K562 (cell line): ENCODE measurements around the gene EXOC5. TPM values are rescaled to one million over a fixed set of nuclear protein-coding genes. Genes with fewer than 3 reads are reported as not detected.

Source experiments
- ATAC-seq: fragments of 200-7000 bp; cut with Tn5 transposase; 3 replicates; pipeline ENCODE4 v1.9.1; 2020; ENCODE audit warnings: moderate library complexity
- BruUV-seq: library from RNA; stranded (reverse); fragments of 400-500 nt; replicated peaks from 2 replicates; lab custom pipeline; 2021; lab: Mats Ljungman, UMichigan
- CTCF ChIA-PET: fragments of 300-600 bp; formaldehyde crosslinking; extraction: SDS; loops from one replicate; lab custom pipeline; 2021; ENCODE audit warnings: low intra/inter-chr PET ratio; lab: Yijun Ruan, JAX
- POLR2A ChIA-PET: fragments of 300-600, 350-650 bp; sonication (Branson Sonifier 250); formaldehyde crosslinking; extraction: SDS; loops from one replicate; lab custom pipeline; 2021; ENCODE audit warnings: antibody characterized with exemption, inconsistent platforms; lab: Yijun Ruan, JAX
- DNase-seq, 4 experiments: peaks; one replicate each; pipeline versions ENCODE4 v3.0.0 to v3.0.0-alpha.2; 2011 to 2018; ENCODE audit warnings: low spot score in 3 of 4, mixed read lengths in 3 of 4; ENCODE audit errors: extremely low read depth in 1 of 4
- FAIRE-seq: peaks from 2 replicates; lab custom pipeline; 2011; peaks lifted over from hg19 to GRCh38; lab: Jason Lieb, UNC
- H2AFZ ChIP-seq: 2 replicates; pipeline ENCODE4 v1.6.0; 2011; ENCODE audit warnings: low read depth, low read length, control low read depth, inconsistent platforms
- H3K27ac ChIP-seq: fragments of 200-600 bp; 3 replicates; pipeline ENCODE4 v1.8.0; 2011; ENCODE audit warnings: low read depth, mild to moderate bottlenecking, control low read depth, inconsistent platforms, low read length, moderate library complexity, mixed read lengths; ENCODE audit errors: extremely low read depth
- H3K27me3 ChIP-seq, 2 experiments: fragments of 300-600 bp in 1 of 2; 2 replicates in 1 of 2; 3 replicates in 1 of 2; pipeline versions ENCODE4 v1.6.0 to v1.8.0; 2011; ENCODE audit warnings: inconsistent platforms in 2 of 2, low read length in 2 of 2, mild to moderate bottlenecking in 1 of 2, mixed read lengths in 1 of 2, moderate library complexity in 1 of 2; ENCODE audit not compliant: control insufficient read depth in 2 of 2, insufficient read depth in 2 of 2
- H3K36me3 ChIP-seq: fragments of 300-600 bp; 3 replicates; pipeline ENCODE4 v1.8.0; 2011; ENCODE audit warnings: mild to moderate bottlenecking, low read length, inconsistent platforms; ENCODE audit not compliant: control insufficient read depth, insufficient read depth
- H3K4me1 ChIP-seq, 2 experiments: fragments of 200-600 bp in 1 of 2; replicated peaks in 1 of 2; 2 replicates in 1 of 2; 3 replicates in 1 of 2; pipeline versions ENCODE4 v1.5.1 to v1.8.0; 2011; ENCODE audit warnings: inconsistent platforms in 2 of 2, low read length in 2 of 2, mild to moderate bottlenecking in 1 of 2, mixed read lengths in 1 of 2, moderate library complexity in 1 of 2; ENCODE audit not compliant: control insufficient read depth in 2 of 2, insufficient read depth in 2 of 2
- H3K4me2 ChIP-seq: 2 replicates; pipeline ENCODE4 v1.6.1; 2011; ENCODE audit warnings: low read length, control low read depth, inconsistent platforms, mixed read lengths; ENCODE audit not compliant: insufficient read depth
- H3K4me3 ChIP-seq: fragments of 200-600 bp; sonication (generic), shearing (Covaris generic); 2 replicates; pipeline ENCODE4 v1.5.1; 2016; ENCODE audit warnings: control low read depth, inconsistent platforms
- H3K79me2 ChIP-seq: fragments of 200-600 bp; 3 replicates; pipeline ENCODE4 v1.8.0; 2011; ENCODE audit warnings: low read length, inconsistent platforms; ENCODE audit not compliant: control insufficient read depth, insufficient read depth
- H3K9ac ChIP-seq, 2 experiments: 2 replicates each; pipeline versions ENCODE4 v1.6.0 to v1.6.1; 2011; ENCODE audit warnings: low read depth in 2 of 2, low read length in 2 of 2, control low read depth in 1 of 2, inconsistent platforms in 1 of 2, mild to moderate bottlenecking in 1 of 2, mixed read lengths in 1 of 2; ENCODE audit not compliant: insufficient read depth in 1 of 2
- H3K9me1 ChIP-seq: one replicate; pipeline ENCODE4 v1.6.0; 2011; ENCODE audit warnings: inconsistent platforms, mild to moderate bottlenecking, low read length, moderate library complexity; ENCODE audit not compliant: control insufficient read depth, insufficient read depth
- H3K9me3 ChIP-seq: replicated peaks from 2 replicates; pipeline ENCODE4 v1.5.1; 2011; ENCODE audit warnings: low read depth, low read length, inconsistent platforms; ENCODE audit not compliant: control insufficient read depth, insufficient read depth
- H4K20me1 ChIP-seq: replicated peaks from 2 replicates; pipeline ENCODE4 v1.6.1; 2011; ENCODE audit warnings: low read length, inconsistent platforms, mixed read lengths; ENCODE audit not compliant: control insufficient read depth, insufficient read depth
- EWSR1 ChIP-seq: fragments of 450-650 bp; IDR thresholded peaks from 2 replicates; pipeline ENCODE4 v1.6.1; 2018; ENCODE audit warnings: borderline replicate concordance, mild to moderate bottlenecking, low read depth, moderate library complexity; ENCODE audit not compliant: partially characterized antibody
- KLF10 ChIP-seq: fragments of 250-450 bp; sonication (Bioruptor Pico); IDR thresholded peaks from 2 replicates; pipeline ENCODE4 v1.6.1; 2021; ENCODE audit warnings: matching md5 sums
- RUNX1 ChIP-seq: sonication (generic); IDR thresholded peaks from 2 replicates; pipeline ENCODE4 v1.6.1; 2016; ENCODE audit warnings: antibody characterized with exemption, low read depth
- ZBTB34 ChIP-seq: fragments of 250-450 bp; sonication (Bioruptor Pico); IDR thresholded peaks from 2 replicates; pipeline ENCODE4 v1.8.0; 2021; ENCODE audit warnings: mild to moderate bottlenecking, moderate library complexity
- ZNF316 ChIP-seq: fragments of 450-650 bp; IDR thresholded peaks from 2 replicates; pipeline ENCODE4 v1.6.1; 2016
- WGBS: fragments of 100-300 bp; shearing (Covaris generic); methylation state at CpG from one replicate; pipeline ENCODE4 v1.1.6; 2016; ENCODE audit warnings: low coverage, mixed read lengths; ENCODE audit not compliant: insufficient coverage; ENCODE audit errors: missing lambda C conversion rate; 5-methylcytosine and 5-hydroxymethylcytosine counted together
- in situ Hi-C: fragments of 300-500 bp; cut with MboI; formaldehyde crosslinking; loops from 4 replicates; pipeline ENCODE4 v1.15.0; 2018; ENCODE audit warnings: inconsistent platforms, mixed read lengths
- intact Hi-C: fragments of 100-400 bp; cut with micrococcal nuclease; formaldehyde crosslinking; loops from 2 replicates; pipeline ENCODE4 v1.14.2; 2022
- polyA plus RNA-seq, 8 experiments: library from polyadenylated mRNA; depleted of rRNA in 4 of 8; stranded (reverse) in 5 of 8; unstranded in 3 of 8; fragments of >200 nt; fragmentation: Nextera tagmentation in 2 of 8; fragmentation: Illumina TruSeq in 1 of 8; extraction: Ambion mirVana in 2 of 8; extraction: Trizol in 1 of 8; gene quantifications; 2 replicates each; pipeline versions ENCODE4 v1.2.1 to v1.2.3, GENCODE V29; 2011 to 2014; ENCODE audit warnings: inconsistent platforms in 1 of 8, missing spikeins in 1 of 8
- total RNA-seq, 7 experiments: library from RNA; depleted of rRNA in 6 of 7; stranded (reverse); fragments of >200 nt in 6 of 7; fragmentation: Illumina TruSeq in 2 of 7; extraction: Trizol in 2 of 7; gene quantifications; 2 replicates each; pipeline versions ENCODE4 v1.2.1 to v1.2.3, GENCODE V29; 2011 to 2021; ENCODE audit warnings: low replicate concordance in 1 of 7

Gene EXOC5
- total and polyA plus RNA-seq, 9 of the 15 experiments (the other 6 are each of a cell fraction or from before 2014, with no cell fraction given): 5.7 to 50.3 (median 32.0) TPM

- no peak for ATAC-seq
- FAIRE-seq: no peak
- H3K9me3 ChIP-seq: no peaks in the 10 kb centered on the region
- DNase-seq: no peak
- no peak overlapping the region for H3K27ac ChIP-seq
- no peak overlapping the region for H2AFZ ChIP-seq
- no peak overlapping the region for H3K9ac ChIP-seq
- CTCF ChIA-PET: no interaction called here
- no peaks in the 10 kb centered on the region for H3K9me1 ChIP-seq
- BruUV-seq: no TSS peak
- no peaks in the 10 kb centered on the region for H3K4me1 ChIP-seq
- POLR2A ChIA-PET: interaction anchor here (1.0 kb wide), 1 partner anchor 37 kb away, joined by 4 read pairs; no protein-coding TSS in a partner anchor
- peaks cover 51% of the 10 kb centered on the region for H3K36me3 ChIP-seq
- H3K27me3 ChIP-seq: no peaks in the 10 kb centered on the region
- H3K4me3 ChIP-seq: no peak overlapping the region
- no peaks in the 10 kb centered on the region for H4K20me1 ChIP-seq
- WGBS: 96% methylated on average over 3 of the region's 3 CpGs
- in situ Hi-C loops (no loop called here), intact Hi-C loops (no loop called here)
- TF ChIP-seq KLF10 (CRISPR knock-in tag) (no peak), ZNF316 (peak; percentile 49; the same call in 1 of the 2 replicates), EWSR1 (no peak), RUNX1 (no peak), ZBTB34 (CRISPR knock-in tag) (no peak)
- H3K79me2 ChIP-seq: peaks cover 38% of the 10 kb centered on the region
- H3K4me2 ChIP-seq: no peak overlapping the region
These were observed 8.4 kb upstream of the EXOC5 start for GRCh38 chr14:57277062-57277461.
